ENCODE results near the gene PIK3R4.
A peak's percentile ranks its signal among the peaks of the same experiment; 100 is the strongest.

The PIK3R4 gene

GRCh38 chr3:130746246-130747039 is at the start of gene PIK3R4:
TSS of gene PIK3R4 (minus strand) at chr3:130746829. CDS start at chr3:130745218, 1,611 bp downstream.
- TF ChIP-seq, protein P1, sequence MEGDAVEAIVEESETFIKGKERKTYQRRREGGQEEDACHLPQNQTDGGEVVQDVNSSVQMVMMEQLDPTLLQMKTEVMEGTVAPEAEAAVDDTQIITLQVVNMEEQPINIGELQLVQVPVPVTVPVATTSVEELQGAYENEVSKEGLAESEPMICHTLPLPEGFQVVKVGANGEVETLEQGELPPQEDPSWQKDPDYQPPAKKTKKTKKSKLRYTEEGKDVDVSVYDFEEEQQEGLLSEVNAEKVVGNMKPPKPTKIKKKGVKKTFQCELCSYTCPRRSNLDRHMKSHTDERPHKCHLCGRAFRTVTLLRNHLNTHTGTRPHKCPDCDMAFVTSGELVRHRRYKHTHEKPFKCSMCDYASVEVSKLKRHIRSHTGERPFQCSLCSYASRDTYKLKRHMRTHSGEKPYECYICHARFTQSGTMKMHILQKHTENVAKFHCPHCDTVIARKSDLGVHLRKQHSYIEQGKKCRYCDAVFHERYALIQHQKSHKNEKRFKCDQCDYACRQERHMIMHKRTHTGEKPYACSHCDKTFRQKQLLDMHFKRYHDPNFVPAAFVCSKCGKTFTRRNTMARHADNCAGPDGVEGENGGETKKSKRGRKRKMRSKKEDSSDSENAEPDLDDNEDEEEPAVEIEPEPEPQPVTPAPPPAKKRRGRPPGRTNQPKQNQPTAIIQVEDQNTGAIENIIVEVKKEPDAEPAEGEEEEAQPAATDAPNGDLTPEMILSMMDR (conservative IDR thresholded peaks at IDR 0.05; ENCODE audit: low read depth, low read length): no peak
- Histone ChIP-seq H3K36me3 (ENCODE audit: insufficient read depth) (no peaks in the 10 kb centered on the region), H3K27me3 (ENCODE audit: insufficient read depth, low read depth) (no peaks in the 10 kb centered on the region), H3K79me2 (ENCODE audit: insufficient read depth, low read depth) (peaks cover 36% of the 10 kb centered on the region), H3K4me1 (ENCODE audit: low read depth, poor library complexity, severe bottlenecking) (peaks cover 33% of the 10 kb centered on the region), H4K20me1 (ENCODE audit: insufficient read depth) (no peaks in the 10 kb centered on the region), H3K4me2 (peak within 1 kb of the TSS; percentile 89), H3K4me3 (IDR thresholded peaks at IDR 0.05; ENCODE audit: insufficient read depth, low read depth, low read length) (peak within 1 kb of the TSS; percentile 85), H2AFZ (ENCODE audit: low read depth) (peak within 1 kb of the TSS; percentile 70), H3K27ac (peak within 1 kb of the TSS; percentile 69), H3K9ac (peak within 1 kb of the TSS; percentile 76)

DNA sequence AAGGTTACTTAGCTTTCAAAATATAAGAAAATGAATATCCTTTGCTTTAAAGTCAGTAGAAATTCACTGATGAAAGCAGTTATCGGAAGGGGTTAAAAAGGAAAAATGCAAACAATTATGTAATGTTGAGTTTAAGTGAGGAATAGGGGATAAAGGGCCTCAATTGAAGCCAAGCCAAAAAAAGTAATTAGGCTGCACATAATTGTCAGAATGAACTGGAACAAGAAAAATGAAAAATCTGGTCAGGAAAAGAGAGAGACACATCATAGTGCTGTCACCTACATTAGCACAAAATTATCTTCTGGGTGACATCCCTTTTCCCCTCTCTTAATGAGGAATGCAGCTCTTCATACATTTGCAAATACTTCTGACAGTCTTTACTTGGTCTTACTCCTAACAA is 48.8 kb upstream of the PIK3R4 start:
- Histone ChIP-seq H3K27me3 (ENCODE audit: insufficient read depth, low read depth) (no peaks in the 10 kb centered on the region), H3K4me3 (IDR thresholded peaks at IDR 0.05; ENCODE audit: insufficient read depth, low read depth, low read length) (no peak overlapping the region), H3K79me2 (ENCODE audit: insufficient read depth, low read depth) (no peaks in the 10 kb centered on the region), H3K36me3 (ENCODE audit: insufficient read depth) (no peaks in the 10 kb centered on the region), H3K27ac (no peak overlapping the region), H3K4me2 (no peak overlapping the region), H3K9ac (no peak overlapping the region), H2AFZ (ENCODE audit: low read depth) (no peak overlapping the region), H3K4me1 (ENCODE audit: low read depth, poor library complexity, severe bottlenecking) (peaks cover 6% of the 10 kb centered on the region), H4K20me1 (ENCODE audit: insufficient read depth) (no peaks in the 10 kb centered on the region)
- TF ChIP-seq, protein P1 (conservative IDR thresholded peaks at IDR 0.05; ENCODE audit: low read depth, low read length): no peak

DNA sequence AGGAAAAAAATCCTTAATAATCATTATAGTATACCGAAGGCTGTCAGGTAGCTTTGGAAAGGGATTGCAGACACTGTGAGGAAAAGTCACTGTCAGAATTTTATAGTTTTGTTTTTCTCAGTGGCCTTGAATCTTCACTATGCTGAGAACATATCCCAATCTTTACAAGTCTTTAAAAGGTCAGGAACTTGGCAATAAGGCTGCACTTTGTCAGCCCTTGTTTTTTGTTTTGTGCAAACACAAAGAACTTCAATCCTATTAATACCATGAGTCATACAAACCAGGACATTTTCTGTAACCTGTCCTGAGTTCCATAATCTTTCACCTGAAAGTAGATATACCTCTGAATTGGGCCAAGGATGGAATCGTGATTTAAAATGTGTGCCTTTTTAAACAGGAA is 45.6 kb upstream of the PIK3R4 start:
- Histone ChIP-seq H3K27ac (no peak overlapping the region), H3K27me3 (ENCODE audit: insufficient read depth, low read depth) (no peaks in the 10 kb centered on the region)

GRCh38 chr3:130789782-130790322 is 43.2 kb upstream of the PIK3R4 start:
- H4K20me1 ChIP-seq (ENCODE audit: insufficient read depth): no peaks in the 10 kb centered on the region
- peaks cover 48% of the 10 kb centered on the region for H3K4me1 ChIP-seq (ENCODE audit: low read depth, poor library complexity, severe bottlenecking)
- no peak overlapping the region for H2AFZ ChIP-seq (ENCODE audit: low read depth)
- H3K27ac ChIP-seq: no peak overlapping the region
- H3K9ac ChIP-seq: no peak overlapping the region
- no peak overlapping the region for H3K4me3 ChIP-seq (IDR thresholded peaks at IDR 0.05; ENCODE audit: insufficient read depth, low read depth, low read length)
- no peaks in the 10 kb centered on the region for H3K27me3 ChIP-seq (ENCODE audit: insufficient read depth, low read depth)
- H3K79me2 ChIP-seq (ENCODE audit: insufficient read depth, low read depth): no peaks in the 10 kb centered on the region
- no peaks in the 10 kb centered on the region for H3K36me3 ChIP-seq (ENCODE audit: insufficient read depth)
- TF ChIP-seq, protein P1 (conservative IDR thresholded peaks at IDR 0.05; ENCODE audit: low read depth, low read length): no peak
- no peak overlapping the region; the same call in 1 of the 2 replicates for H3K4me2 ChIP-seq

More for the DNA sequence above, 45.6 kb upstream of the PIK3R4 start:
- no peak overlapping the region for H2AFZ ChIP-seq (ENCODE audit: low read depth)
- TF ChIP-seq, protein P1 (conservative IDR thresholded peaks at IDR 0.05; ENCODE audit: low read depth, low read length): no peak
- no peaks in the 10 kb centered on the region for H4K20me1 ChIP-seq (ENCODE audit: insufficient read depth)
- H3K4me1 ChIP-seq (ENCODE audit: low read depth, poor library complexity, severe bottlenecking): peaks cover 28% of the 10 kb centered on the region
- H3K4me2 ChIP-seq: no peak overlapping the region
- no peaks in the 10 kb centered on the region for H3K36me3 ChIP-seq (ENCODE audit: insufficient read depth)
- no peak overlapping the region for H3K4me3 ChIP-seq (IDR thresholded peaks at IDR 0.05; ENCODE audit: insufficient read depth, low read depth, low read length)
- no peak overlapping the region for H3K9ac ChIP-seq
- no peaks in the 10 kb centered on the region for H3K79me2 ChIP-seq (ENCODE audit: insufficient read depth, low read depth)
